ENCODE data around the gene LIPT2. TPM values are rescaled to one million over a fixed set of nuclear protein-coding genes. Genes with fewer than 3 reads are reported as not detected.
"Not testable (repeated sequence)": the region's sequence is repeated elsewhere in the genome, so short reads cannot be mapped to it uniquely, and the experiment has no call there.

Gene LIPT2
- polyA plus RNA-seq, 1 of the 3 experiments (the other 2 are of a cell fraction) = 4.6 TPM

DNA sequence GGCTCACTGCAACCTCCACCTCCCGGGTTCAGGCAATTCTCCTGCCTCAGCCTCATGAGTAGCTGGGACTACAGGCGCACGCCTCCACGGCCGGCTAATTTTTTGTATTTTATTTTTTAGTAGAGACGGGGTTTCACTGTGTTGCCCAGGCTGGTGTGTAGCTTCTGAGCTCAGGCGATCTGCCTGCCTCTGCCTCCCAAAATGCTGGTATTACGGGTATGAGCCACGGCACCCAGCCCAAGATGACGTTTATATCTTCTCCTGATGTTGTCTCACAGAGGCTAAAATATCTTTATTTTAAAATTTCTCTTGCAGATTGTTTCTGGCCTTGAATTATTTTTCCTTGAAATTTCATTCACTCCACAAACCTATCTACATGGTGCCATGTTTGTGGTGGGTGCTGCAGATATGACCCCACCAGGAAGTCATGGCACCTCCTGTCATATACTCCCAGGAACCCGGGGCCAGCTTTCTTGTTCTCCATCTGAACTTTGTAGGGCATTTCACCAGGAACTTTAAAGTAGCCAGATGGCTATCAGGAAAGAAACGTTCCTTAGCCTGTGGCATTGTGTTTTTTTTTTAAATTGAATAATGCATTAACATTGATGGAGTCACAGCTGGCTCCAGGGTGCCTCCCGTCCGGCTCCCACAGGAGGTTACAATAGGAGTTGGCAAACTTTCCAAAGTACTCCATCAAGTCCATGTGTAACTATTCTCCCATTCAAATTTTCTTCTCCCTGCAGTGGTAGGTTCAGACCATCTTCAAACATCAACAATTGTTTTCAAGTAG lies 42.0 kb upstream of the LIPT2 start:
- Histone ChIP-seq H3K36me3 (replicated peaks in 1 of 2; ENCODE audit: control insufficient read depth in 1 of 2, insufficient read depth in 2 of 2, low read length in 1 of 2) (no peaks in the 10 kb centered on the region), H3K9me2 (no peaks in the 10 kb centered on the region), H3K4me2 (no peak overlapping the region), H2AFZ (ENCODE audit: low read depth) (no peak overlapping the region), H3K4me1 (ENCODE audit: control insufficient read depth in 1 of 2, insufficient read depth in 2 of 2, low read depth in 1 of 2, low read length in 1 of 2) (peaks cover 0 to 2% of the 10 kb centered on the region in 2 experiments; a peak in 1 of 4 replicates), H3F3A (replicated peaks; ENCODE audit: insufficient read depth) (no peaks in the 10 kb centered on the region), H3K27me3 (ENCODE audit: insufficient read depth) (no peaks in the 10 kb centered on the region), H4K20me1 (ENCODE audit: insufficient read depth) (no peaks in the 10 kb centered on the region), H3K9me3 (no peaks in the 10 kb centered on the region), H3K27ac (ENCODE audit: low read depth in 2 of 2, low read length in 1 of 2) (no peak overlapping the region), H3K9ac (no peak overlapping the region), H3K79me2 (ENCODE audit: insufficient read depth) (no peaks in the 10 kb centered on the region), H3K4me3 (ENCODE audit: low read depth in 2 of 2, low read length in 1 of 2) (no peak overlapping the region)
- CTCF ChIA-PET = no interaction called here
- POLR2A ChIA-PET = no interaction called here
- TF ChIP-seq MAX (IDR thresholded peaks at IDR 0.05; ENCODE audit: low read depth) (no peak), POLR2AphosphoS5 (IDR thresholded peaks at IDR 0.05; ENCODE audit: low read depth, low read length) (no peak), RAD21 (IDR thresholded peaks at IDR 0.05; ENCODE audit: low read length) (no peak)
- TF ChIP-seq, protein P1, sequence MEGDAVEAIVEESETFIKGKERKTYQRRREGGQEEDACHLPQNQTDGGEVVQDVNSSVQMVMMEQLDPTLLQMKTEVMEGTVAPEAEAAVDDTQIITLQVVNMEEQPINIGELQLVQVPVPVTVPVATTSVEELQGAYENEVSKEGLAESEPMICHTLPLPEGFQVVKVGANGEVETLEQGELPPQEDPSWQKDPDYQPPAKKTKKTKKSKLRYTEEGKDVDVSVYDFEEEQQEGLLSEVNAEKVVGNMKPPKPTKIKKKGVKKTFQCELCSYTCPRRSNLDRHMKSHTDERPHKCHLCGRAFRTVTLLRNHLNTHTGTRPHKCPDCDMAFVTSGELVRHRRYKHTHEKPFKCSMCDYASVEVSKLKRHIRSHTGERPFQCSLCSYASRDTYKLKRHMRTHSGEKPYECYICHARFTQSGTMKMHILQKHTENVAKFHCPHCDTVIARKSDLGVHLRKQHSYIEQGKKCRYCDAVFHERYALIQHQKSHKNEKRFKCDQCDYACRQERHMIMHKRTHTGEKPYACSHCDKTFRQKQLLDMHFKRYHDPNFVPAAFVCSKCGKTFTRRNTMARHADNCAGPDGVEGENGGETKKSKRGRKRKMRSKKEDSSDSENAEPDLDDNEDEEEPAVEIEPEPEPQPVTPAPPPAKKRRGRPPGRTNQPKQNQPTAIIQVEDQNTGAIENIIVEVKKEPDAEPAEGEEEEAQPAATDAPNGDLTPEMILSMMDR (IDR thresholded peaks at IDR 0.05) = no peak
- WGBS (ENCODE audit: low lambda C conversion rate) = 62% methylated on average over 14 of the region's 14 CpGs
- DNase-seq = no peak

GRCh38 chr11:74534946-74535275 lies 41.4 kb upstream of the LIPT2 start:
- H3K79me2 ChIP-seq (ENCODE audit: insufficient read depth); H3F3A ChIP-seq (replicated peaks; ENCODE audit: insufficient read depth); H4K20me1 ChIP-seq (ENCODE audit: insufficient read depth); H3K4me1 ChIP-seq (ENCODE audit: control insufficient read depth in 1 of 2, insufficient read depth in 2 of 2, low read depth in 1 of 2, low read length in 1 of 2); H3K4me3 ChIP-seq (ENCODE audit: low read depth in 2 of 2, low read length in 1 of 2); H3K27me3 ChIP-seq (ENCODE audit: insufficient read depth); H3K36me3 ChIP-seq (replicated peaks in 1 of 2; ENCODE audit: control insufficient read depth in 1 of 2, insufficient read depth in 2 of 2, low read length in 1 of 2); H3K9ac ChIP-seq; H3K27ac ChIP-seq (ENCODE audit: low read depth in 2 of 2, low read length in 1 of 2); H3K9me3 ChIP-seq; DNase-seq; POLR2A ChIA-PET; H3K9me2 ChIP-seq; H3K4me2 ChIP-seq: not testable (repeated sequence)
- CTCF ChIA-PET = interaction anchor here (1.1 kb wide), 1 partner anchor 85 kb away, joined by 3 read pairs; no protein-coding TSS in a partner anchor
- 94% methylated on average over 10 of the region's 10 CpGs for WGBS (ENCODE audit: low lambda C conversion rate)
- peak overlapping the region; percentile 16; the same call in 1 of the 2 replicates for H2AFZ ChIP-seq (ENCODE audit: low read depth)

DNA sequence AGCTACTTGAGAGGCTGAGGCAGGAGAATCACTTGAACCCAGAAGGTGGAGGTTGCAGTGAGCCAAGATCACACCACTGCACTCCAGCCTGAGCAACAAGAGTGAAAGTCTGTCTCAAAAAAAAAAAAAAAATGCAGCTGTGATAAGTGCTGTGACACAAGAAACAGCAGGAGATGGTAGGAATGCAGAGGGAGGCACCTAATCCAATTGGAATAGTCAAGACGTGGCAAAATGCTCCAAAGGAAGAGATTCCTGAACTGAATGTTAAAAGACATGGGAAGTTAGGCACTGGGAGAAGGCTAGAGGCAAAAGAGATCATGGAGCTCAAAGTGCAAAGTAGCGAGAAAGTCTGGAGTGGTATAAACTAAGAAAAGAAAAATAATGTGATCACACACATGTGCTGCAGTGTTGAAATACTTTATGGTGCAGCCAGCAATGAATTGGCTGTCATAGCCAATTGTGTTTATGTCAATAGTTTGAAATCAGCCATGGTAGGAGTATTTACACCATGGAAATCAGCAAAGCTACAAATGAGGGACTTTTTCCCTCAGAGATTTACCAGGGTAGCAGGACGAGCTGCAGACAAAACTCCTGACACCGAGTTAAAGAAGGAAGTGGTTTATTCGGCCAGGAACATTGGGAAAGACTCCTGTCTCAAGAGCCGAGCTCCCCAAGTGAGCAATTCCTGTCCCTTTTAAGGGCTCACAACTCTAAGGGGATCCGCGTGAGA lies 40.9 kb upstream of the LIPT2 start:
- H3K79me2 ChIP-seq (ENCODE audit: insufficient read depth) = no peaks in the 10 kb centered on the region
- H3K27me3 ChIP-seq (ENCODE audit: insufficient read depth) = no peaks in the 10 kb centered on the region
- 62% methylated on average over 8 of the region's 8 CpGs for WGBS (ENCODE audit: low lambda C conversion rate)
- no peak overlapping the region for H3K4me2 ChIP-seq
- peaks cover 0 to 2% of the 10 kb centered on the region in 2 experiments; a peak in 1 of 4 replicates for H3K4me1 ChIP-seq (ENCODE audit: control insufficient read depth in 1 of 2, insufficient read depth in 2 of 2, low read depth in 1 of 2, low read length in 1 of 2)
- no peak overlapping the region for H3K27ac ChIP-seq (ENCODE audit: low read depth in 2 of 2, low read length in 1 of 2)
- no peaks in the 10 kb centered on the region for H3F3A ChIP-seq (replicated peaks; ENCODE audit: insufficient read depth)
- DNase-seq = no peak
- ChIA-PET POLR2A (no interaction called here), CTCF (interaction anchor here (1.1 kb wide), 1 partner anchor 85 kb away, joined by 3 read pairs; no protein-coding TSS in a partner anchor)
- H3K36me3 ChIP-seq (replicated peaks in 1 of 2; ENCODE audit: control insufficient read depth in 1 of 2, insufficient read depth in 2 of 2, low read length in 1 of 2) = no peaks in the 10 kb centered on the region
- H3K4me3 ChIP-seq (ENCODE audit: low read depth in 2 of 2, low read length in 1 of 2) = no peak overlapping the region
- no peaks in the 10 kb centered on the region for H3K9me2 ChIP-seq
- H4K20me1 ChIP-seq (ENCODE audit: insufficient read depth) = no peaks in the 10 kb centered on the region
- H3K9ac ChIP-seq = no peak overlapping the region
- peak overlapping the region; percentile 16; the same call in 1 of the 2 replicates for H2AFZ ChIP-seq (ENCODE audit: low read depth)
- no peak for TF ChIP-seq POLR2AphosphoS5 (IDR thresholded peaks at IDR 0.05; ENCODE audit: low read depth, low read length)
- TF ChIP-seq FOXJ3 (CRISPR knock-in tag; IDR thresholded peaks at IDR 0.05) = no peak
- TF ChIP-seq, protein P2, sequence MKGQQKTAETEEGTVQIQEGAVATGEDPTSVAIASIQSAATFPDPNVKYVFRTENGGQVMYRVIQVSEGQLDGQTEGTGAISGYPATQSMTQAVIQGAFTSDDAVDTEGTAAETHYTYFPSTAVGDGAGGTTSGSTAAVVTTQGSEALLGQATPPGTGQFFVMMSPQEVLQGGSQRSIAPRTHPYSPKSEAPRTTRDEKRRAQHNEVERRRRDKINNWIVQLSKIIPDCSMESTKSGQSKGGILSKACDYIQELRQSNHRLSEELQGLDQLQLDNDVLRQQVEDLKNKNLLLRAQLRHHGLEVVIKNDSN (IDR thresholded peaks at IDR 0.05; ENCODE audit: borderline replicate concordance, low read depth) = no peak
- TF ChIP-seq RFX5 (IDR thresholded peaks at IDR 0.05; ENCODE audit: low read length) = no peak
- no peak for TF ChIP-seq FOXM1 (IDR thresholded peaks at IDR 0.05; ENCODE audit: low read depth)
- no peaks in the 10 kb centered on the region for H3K9me3 ChIP-seq
